ENCODE measurements around the gene ANKLE1. TPM values are rescaled to one million over a fixed set of nuclear protein-coding genes. Genes with fewer than 3 reads are reported as not detected.

ANKLE1 gene
- polyA plus RNA-seq, 1 of the 3 experiments (the other 2 are of a cell fraction): 2.6 TPM

GRCh38 chr19:17255150-17255621 lies 26.5 kb upstream of the ANKLE1 start:
- DNase-seq: no peak
- CTCF ChIA-PET: interaction anchor here (1.7 kb wide), 1 partner anchor 28 kb away, joined by 4 read pairs; no protein-coding TSS in a partner anchor
- no peak overlapping the region for H2AFZ ChIP-seq (ENCODE audit: low read depth)

GRCh38 chr19:17256130-17256529 lies 25.6 kb upstream of the ANKLE1 start:
- H3K9me3 ChIP-seq: peaks cover 9% of the 10 kb centered on the region; the same call in 1 of the 2 replicates
- ChIA-PET POLR2A (no interaction called here), CTCF (interaction anchor here (1.0 to 1.7 kb wide), 2 partner anchors 26 to 27 kb away, joined by 4 to 5 read pairs; no protein-coding TSS in a partner anchor)
- no peak overlapping the region for H3K4me2 ChIP-seq
- H3K27me3 ChIP-seq (ENCODE audit: insufficient read depth): no peaks in the 10 kb centered on the region
- 59% methylated on average over 3 of the region's 3 CpGs for WGBS (ENCODE audit: low lambda C conversion rate)
- H3K27ac ChIP-seq (ENCODE audit: low read depth in 2 of 2, low read length in 1 of 2): no peak overlapping the region
- no peak overlapping the region for H3K9ac ChIP-seq
- no peaks in the 10 kb centered on the region for H3K79me2 ChIP-seq (ENCODE audit: insufficient read depth)
- no peaks in the 10 kb centered on the region for H3K9me2 ChIP-seq
- TF ChIP-seq TAF1 (IDR thresholded peaks at IDR 0.05; ENCODE audit: borderline replicate concordance, low read depth, low read length) (no peak), YY1 (IDR thresholded peaks at IDR 0.05; ENCODE audit: low read depth) (no peak), IRF3 (IDR thresholded peaks at IDR 0.05; ENCODE audit: low read depth, low read length) (no peak), RAD21 (IDR thresholded peaks at IDR 0.05; ENCODE audit: low read length) (no peak), TCF12 (IDR thresholded peaks at IDR 0.05) (no peak), JUND (IDR thresholded peaks at IDR 0.05) (no peak), FOXM1 (IDR thresholded peaks at IDR 0.05; ENCODE audit: low read depth) (no peak), SIN3A (IDR thresholded peaks at IDR 0.05; ENCODE audit: borderline replicate concordance, low read depth, low read length) (no peak), GABPA (IDR thresholded peaks at IDR 0.05; ENCODE audit: low read depth) (no peak), RFX5 (IDR thresholded peaks at IDR 0.05; ENCODE audit: low read length) (no peak), MEF2A (IDR thresholded peaks at IDR 0.05; ENCODE audit: borderline replicate concordance, low read depth) (no peak), SMC3 (IDR thresholded peaks at IDR 0.05; ENCODE audit: low read depth, low read length) (no peak), MXI1 (IDR thresholded peaks at IDR 0.05; ENCODE audit: low read depth, low read length) (no peak), NRF1 (IDR thresholded peaks at IDR 0.05; ENCODE audit: low read depth, low read length) (no peak), ELF1 (IDR thresholded peaks at IDR 0.05) (no peak)
- TF ChIP-seq, protein P1, sequence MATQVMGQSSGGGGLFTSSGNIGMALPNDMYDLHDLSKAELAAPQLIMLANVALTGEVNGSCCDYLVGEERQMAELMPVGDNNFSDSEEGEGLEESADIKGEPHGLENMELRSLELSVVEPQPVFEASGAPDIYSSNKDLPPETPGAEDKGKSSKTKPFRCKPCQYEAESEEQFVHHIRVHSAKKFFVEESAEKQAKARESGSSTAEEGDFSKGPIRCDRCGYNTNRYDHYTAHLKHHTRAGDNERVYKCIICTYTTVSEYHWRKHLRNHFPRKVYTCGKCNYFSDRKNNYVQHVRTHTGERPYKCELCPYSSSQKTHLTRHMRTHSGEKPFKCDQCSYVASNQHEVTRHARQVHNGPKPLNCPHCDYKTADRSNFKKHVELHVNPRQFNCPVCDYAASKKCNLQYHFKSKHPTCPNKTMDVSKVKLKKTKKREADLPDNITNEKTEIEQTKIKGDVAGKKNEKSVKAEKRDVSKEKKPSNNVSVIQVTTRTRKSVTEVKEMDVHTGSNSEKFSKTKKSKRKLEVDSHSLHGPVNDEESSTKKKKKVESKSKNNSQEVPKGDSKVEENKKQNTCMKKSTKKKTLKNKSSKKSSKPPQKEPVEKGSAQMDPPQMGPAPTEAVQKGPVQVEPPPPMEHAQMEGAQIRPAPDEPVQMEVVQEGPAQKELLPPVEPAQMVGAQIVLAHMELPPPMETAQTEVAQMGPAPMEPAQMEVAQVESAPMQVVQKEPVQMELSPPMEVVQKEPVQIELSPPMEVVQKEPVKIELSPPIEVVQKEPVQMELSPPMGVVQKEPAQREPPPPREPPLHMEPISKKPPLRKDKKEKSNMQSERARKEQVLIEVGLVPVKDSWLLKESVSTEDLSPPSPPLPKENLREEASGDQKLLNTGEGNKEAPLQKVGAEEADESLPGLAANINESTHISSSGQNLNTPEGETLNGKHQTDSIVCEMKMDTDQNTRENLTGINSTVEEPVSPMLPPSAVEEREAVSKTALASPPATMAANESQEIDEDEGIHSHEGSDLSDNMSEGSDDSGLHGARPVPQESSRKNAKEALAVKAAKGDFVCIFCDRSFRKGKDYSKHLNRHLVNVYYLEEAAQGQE (IDR thresholded peaks at IDR 0.05; ENCODE audit: low read depth, low read length): no peak
- TF ChIP-seq, protein P2, sequence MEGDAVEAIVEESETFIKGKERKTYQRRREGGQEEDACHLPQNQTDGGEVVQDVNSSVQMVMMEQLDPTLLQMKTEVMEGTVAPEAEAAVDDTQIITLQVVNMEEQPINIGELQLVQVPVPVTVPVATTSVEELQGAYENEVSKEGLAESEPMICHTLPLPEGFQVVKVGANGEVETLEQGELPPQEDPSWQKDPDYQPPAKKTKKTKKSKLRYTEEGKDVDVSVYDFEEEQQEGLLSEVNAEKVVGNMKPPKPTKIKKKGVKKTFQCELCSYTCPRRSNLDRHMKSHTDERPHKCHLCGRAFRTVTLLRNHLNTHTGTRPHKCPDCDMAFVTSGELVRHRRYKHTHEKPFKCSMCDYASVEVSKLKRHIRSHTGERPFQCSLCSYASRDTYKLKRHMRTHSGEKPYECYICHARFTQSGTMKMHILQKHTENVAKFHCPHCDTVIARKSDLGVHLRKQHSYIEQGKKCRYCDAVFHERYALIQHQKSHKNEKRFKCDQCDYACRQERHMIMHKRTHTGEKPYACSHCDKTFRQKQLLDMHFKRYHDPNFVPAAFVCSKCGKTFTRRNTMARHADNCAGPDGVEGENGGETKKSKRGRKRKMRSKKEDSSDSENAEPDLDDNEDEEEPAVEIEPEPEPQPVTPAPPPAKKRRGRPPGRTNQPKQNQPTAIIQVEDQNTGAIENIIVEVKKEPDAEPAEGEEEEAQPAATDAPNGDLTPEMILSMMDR (IDR thresholded peaks at IDR 0.05): no peak
- H4K20me1 ChIP-seq (ENCODE audit: insufficient read depth): no peaks in the 10 kb centered on the region
- no peaks in the 10 kb centered on the region for H3K4me1 ChIP-seq (ENCODE audit: control insufficient read depth in 1 of 2, insufficient read depth in 2 of 2, low read depth in 1 of 2, low read length in 1 of 2)
- no peaks in the 10 kb centered on the region for H3K36me3 ChIP-seq (replicated peaks in 1 of 2; ENCODE audit: control insufficient read depth in 1 of 2, insufficient read depth in 2 of 2, low read length in 1 of 2)
- H3F3A ChIP-seq (replicated peaks; ENCODE audit: insufficient read depth): no peaks in the 10 kb centered on the region
- H2AFZ ChIP-seq (ENCODE audit: low read depth): no peak overlapping the region
- DNase-seq: no peak
- H3K4me3 ChIP-seq (ENCODE audit: low read depth in 2 of 2, low read length in 1 of 2): no peak overlapping the region

More at GRCh38 chr19:17255150-17255621, 26.5 kb upstream of the ANKLE1 start:
- H3K9me2 ChIP-seq: no peaks in the 10 kb centered on the region
- WGBS (ENCODE audit: low lambda C conversion rate): 77% methylated on average over 18 of the region's 18 CpGs
- H3K79me2 ChIP-seq (ENCODE audit: insufficient read depth): no peaks in the 10 kb centered on the region
- H3K9me3 ChIP-seq: peaks cover 9% of the 10 kb centered on the region; the same call in 1 of the 2 replicates
- H3K27ac ChIP-seq (ENCODE audit: low read depth in 2 of 2, low read length in 1 of 2): no peak overlapping the region
- no peaks in the 10 kb centered on the region for H4K20me1 ChIP-seq (ENCODE audit: insufficient read depth)
- H3K9ac ChIP-seq: no peak overlapping the region
- H3K36me3 ChIP-seq (replicated peaks in 1 of 2; ENCODE audit: control insufficient read depth in 1 of 2, insufficient read depth in 2 of 2, low read length in 1 of 2): no peaks in the 10 kb centered on the region
- H3K4me1 ChIP-seq (ENCODE audit: control insufficient read depth in 1 of 2, insufficient read depth in 2 of 2, low read depth in 1 of 2, low read length in 1 of 2): no peaks in the 10 kb centered on the region
- no peak overlapping the region for H3K4me2 ChIP-seq
- TF ChIP-seq TAF1 (IDR thresholded peaks at IDR 0.05; ENCODE audit: borderline replicate concordance, low read depth, low read length) (no peak), RFX5 (IDR thresholded peaks at IDR 0.05; ENCODE audit: low read length) (no peak), TCF12 (IDR thresholded peaks at IDR 0.05) (no peak), EZH2phosphoT487 (IDR thresholded peaks at IDR 0.05; ENCODE audit: borderline replicate concordance, low read depth) (no peak), CHD2 (IDR thresholded peaks at IDR 0.05; ENCODE audit: low read length, partially characterized antibody) (no peak), EP300 (IDR thresholded peaks at IDR 0.05; ENCODE audit: borderline replicate concordance in 1 of 2, low read depth in 1 of 2, low read length in 1 of 2) (no peak), FOXM1 (IDR thresholded peaks at IDR 0.05; ENCODE audit: low read depth) (no peak), USF2 (IDR thresholded peaks at IDR 0.05; ENCODE audit: borderline replicate concordance, low read depth, low read length) (no peak)
- H3K4me3 ChIP-seq (ENCODE audit: low read depth in 2 of 2, low read length in 1 of 2): no peak overlapping the region
- no peaks in the 10 kb centered on the region for H3K27me3 ChIP-seq (ENCODE audit: insufficient read depth)
- H3F3A ChIP-seq (replicated peaks; ENCODE audit: insufficient read depth): no peaks in the 10 kb centered on the region
- POLR2A ChIA-PET: no interaction called here

Measured in SK-N-SH (cell line).